ENCODE measurements around the gene C11orf97. TPM values are rescaled to one million over a fixed set of nuclear protein-coding genes. Genes with fewer than 3 reads are reported as not detected.
A peak's percentile ranks its signal among the peaks of the same experiment; 100 is the strongest.

C11orf97 gene
- total and polyA plus RNA-seq, 2 donors (not counting 3 experiments of a cell fraction or from before 2014, with no cell fraction given): not detected

- no peaks in the 10 kb centered on the region for H3K9me1 ChIP-seq (replicated peaks; ENCODE audit: control insufficient read depth, extremely low read depth, insufficient read depth, low read length)
- no peaks in the 10 kb centered on the region for H4K20me1 ChIP-seq (replicated peaks; ENCODE audit: control insufficient read depth, extremely low read depth, insufficient read depth, low read length)
- H3K4me3 ChIP-seq (replicated peaks in 1 of 3; ENCODE audit: insufficient read depth in 1 of 3, low read depth in 1 of 3, low read length in 3 of 3): peak within 1 kb of the TSS; percentile 11 to 57 (median 41)
- ChIA-PET CTCF (interaction anchor here (0.7 to 1.3 kb wide), 3 partner anchors 17 to 59 kb away, joined by 3 to 4 read pairs (median 3); no protein-coding TSS in a partner anchor), POLR2A (no interaction called here)
- peaks cover 12% of the 10 kb centered on the region for H3K4me1 ChIP-seq (ENCODE audit: control insufficient read depth, extremely low read depth, insufficient read depth, low read length)
- H3K9me3 ChIP-seq (replicated peaks; ENCODE audit: control insufficient read depth, insufficient read depth, low read length): no peaks in the 10 kb centered on the region
- H3K36me3 ChIP-seq (ENCODE audit: control insufficient read depth in 2 of 2, extremely low read depth in 1 of 2, insufficient read depth in 2 of 2, low read length in 2 of 2): no peaks in the 10 kb centered on the region
- dilution Hi-C loops (cut with MboI; ENCODE audit: extremely low pct_ligation_motif_present, low sequenced_read_pairs) (no loop called here), intact Hi-C loops (cut with micrococcal nuclease) (loop anchor here (1.0 to 10.0 kb wide), 6 partner anchors 59 to 523 kb away; partner anchors contain the start of genes AMOTL1, CWC15 and KDM4D)
- TF ChIP-seq POLR2A (IDR thresholded peaks at IDR 0.05; ENCODE audit: low read depth, low read length) (peak; percentile 76), MAX (IDR thresholded peaks at IDR 0.05; ENCODE audit: insufficient read depth, insufficient read length) (peak; percentile 10), POLR2AphosphoS5 (IDR thresholded peaks at IDR 0.05; ENCODE audit: insufficient read depth, low read depth, low read length) (peak; percentile 24), FOS (IDR thresholded peaks at IDR 0.05; ENCODE audit: borderline replicate concordance, insufficient read depth, low read length) (no peak)
- DNase-seq (ENCODE audit: low read depth, low spot score) (peak; percentile 80), FAIRE-seq (peak; percentile 92)
- peaks cover 9% of the 10 kb centered on the region for H3K79me2 ChIP-seq (ENCODE audit: control insufficient read depth, insufficient read depth, low read length)
- peaks cover 4 to 9% of the 10 kb centered on the region in 2 experiments for H3K27me3 ChIP-seq (ENCODE audit: control insufficient read depth in 2 of 2, insufficient read depth in 2 of 2, low read length in 2 of 2)
- peak within 1 kb of the TSS; percentile 65 for H2AFZ ChIP-seq (ENCODE audit: low read depth, low read length)
- H3K4me2 ChIP-seq (ENCODE audit: insufficient read depth, low read length): peak within 1 kb of the TSS; percentile 45
- peak within 1 kb of the TSS; percentile 55 for H3K27ac ChIP-seq (ENCODE audit: insufficient read depth, low read depth, low read length)
- peak within 1 kb of the TSS; percentile 78 for H3K9ac ChIP-seq (replicated peaks; ENCODE audit: extremely low read depth, insufficient read depth, low read length)
- BruUV-seq (replicated peaks): no TSS peak
Measured at GRCh38 chr11:94543695-94544645, 31.7 kb downstream of the C11orf97 start, which contains the start of gene FUT4. FUT4 (plus strand) TSS chr11:94543921; CDS start chr11:94544134, 213 bp downstream.
